ENCODE data around the gene PWP1. TPM values are rescaled to one million over a fixed set of nuclear protein-coding genes. Genes with fewer than 3 reads are reported as not detected.

Gene PWP1
- total and polyA plus RNA-seq, 8 donors: 10.5 to 21.8 (median 14.8) TPM

DNA sequence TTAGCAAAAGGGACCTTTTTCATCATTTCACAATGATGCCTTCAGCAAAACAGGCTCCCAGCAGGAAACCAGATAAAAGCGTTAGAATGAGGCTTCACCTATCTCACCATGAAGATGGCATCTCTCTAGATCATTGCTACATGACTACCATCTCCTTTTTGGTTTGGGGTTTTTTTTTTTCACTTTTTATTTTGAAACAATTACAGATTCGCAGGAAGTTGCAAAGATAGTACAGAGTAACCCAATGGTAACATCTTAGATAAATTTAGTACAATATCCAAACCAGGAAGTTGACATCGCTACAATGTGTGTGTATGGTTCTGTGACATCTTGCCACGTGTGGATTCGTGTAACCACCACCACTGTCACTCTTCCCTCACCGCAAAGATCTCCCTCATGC lies 22.3 kb upstream of the PWP1 start:
- WGBS, 2 donors: 53 to 69% methylated on average over 6 of the region's 6 CpGs
- Histone ChIP-seq H3K36me3 (no peaks in the 10 kb centered on the region), H3K27me3 (no peaks in the 10 kb centered on the region), H3K27ac (no peak overlapping the region), H3K4me3 (no peak overlapping the region), H3K4me1 (no peaks in the 10 kb centered on the region), H3K9me3 (no peaks in the 10 kb centered on the region)
- ATAC-seq (no peak), FAIRE-seq (no peak), DNase-seq (no peak)
- intact Hi-C loops (cut with DNase I): no loop called here
- TF ChIP-seq, protein P1, sequence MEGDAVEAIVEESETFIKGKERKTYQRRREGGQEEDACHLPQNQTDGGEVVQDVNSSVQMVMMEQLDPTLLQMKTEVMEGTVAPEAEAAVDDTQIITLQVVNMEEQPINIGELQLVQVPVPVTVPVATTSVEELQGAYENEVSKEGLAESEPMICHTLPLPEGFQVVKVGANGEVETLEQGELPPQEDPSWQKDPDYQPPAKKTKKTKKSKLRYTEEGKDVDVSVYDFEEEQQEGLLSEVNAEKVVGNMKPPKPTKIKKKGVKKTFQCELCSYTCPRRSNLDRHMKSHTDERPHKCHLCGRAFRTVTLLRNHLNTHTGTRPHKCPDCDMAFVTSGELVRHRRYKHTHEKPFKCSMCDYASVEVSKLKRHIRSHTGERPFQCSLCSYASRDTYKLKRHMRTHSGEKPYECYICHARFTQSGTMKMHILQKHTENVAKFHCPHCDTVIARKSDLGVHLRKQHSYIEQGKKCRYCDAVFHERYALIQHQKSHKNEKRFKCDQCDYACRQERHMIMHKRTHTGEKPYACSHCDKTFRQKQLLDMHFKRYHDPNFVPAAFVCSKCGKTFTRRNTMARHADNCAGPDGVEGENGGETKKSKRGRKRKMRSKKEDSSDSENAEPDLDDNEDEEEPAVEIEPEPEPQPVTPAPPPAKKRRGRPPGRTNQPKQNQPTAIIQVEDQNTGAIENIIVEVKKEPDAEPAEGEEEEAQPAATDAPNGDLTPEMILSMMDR (IDR thresholded peaks at IDR 0.05): no peak

DNA sequence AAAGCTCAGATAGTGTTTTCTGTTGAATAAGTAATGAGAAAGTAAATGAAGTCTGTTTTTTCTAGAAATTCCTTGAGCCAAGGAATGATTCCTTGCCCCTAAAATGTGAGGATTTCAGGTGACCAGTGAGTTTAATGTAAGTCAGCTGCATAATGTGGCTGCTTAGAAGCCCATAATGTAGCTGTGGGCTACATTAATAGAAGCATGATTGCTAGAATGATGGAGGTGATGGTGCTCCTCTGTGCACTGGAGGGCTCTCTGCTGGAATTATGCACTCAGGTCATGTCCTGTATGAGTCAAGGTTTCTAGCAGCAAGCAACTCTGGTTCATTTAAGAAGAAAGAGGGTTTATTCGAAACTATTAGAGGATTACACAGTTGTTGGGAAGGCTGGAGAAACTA lies 19.6 kb upstream of the PWP1 start:
- H3K9me3 ChIP-seq: no peaks in the 10 kb centered on the region
- no peak overlapping the region for H3K27ac ChIP-seq
- WGBS, 2 donors: 68 to 90% methylated on average over 1 of the region's 1 CpG
- H3K4me3 ChIP-seq: no peak overlapping the region
- DNase-seq: no peak
- intact Hi-C loops (cut with DNase I): no loop called here
- no peak for FAIRE-seq
- no peaks in the 10 kb centered on the region for H3K36me3 ChIP-seq
- H3K27me3 ChIP-seq: peaks cover 0 to 10% (median 0%) of the 10 kb centered on the region in 4 donors
- ATAC-seq: no peak
- TF ChIP-seq, protein P1 (IDR thresholded peaks at IDR 0.05): no peak
- H3K4me1 ChIP-seq: no peaks in the 10 kb centered on the region

DNA sequence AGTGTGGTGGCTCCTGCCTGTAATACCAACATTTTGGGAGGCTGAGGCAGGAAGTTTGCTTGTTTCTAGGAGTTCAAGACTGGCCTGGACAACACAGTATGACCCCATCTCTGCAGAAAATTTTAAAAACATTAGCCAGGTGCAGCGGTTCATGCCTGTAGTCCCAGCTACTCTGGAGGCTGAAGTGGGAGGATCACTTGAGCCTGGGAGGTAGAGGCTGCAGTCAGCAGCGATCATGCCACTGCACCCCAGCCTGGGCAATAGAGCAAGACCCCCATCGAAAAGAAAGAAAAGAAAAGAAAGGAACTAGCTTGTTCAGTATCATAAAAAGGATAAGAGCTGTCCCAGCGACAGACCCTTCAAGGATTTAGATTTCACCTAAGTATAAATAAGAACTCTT lies 18.1 kb upstream of the PWP1 start:
- TF ChIP-seq, protein P1 (IDR thresholded peaks at IDR 0.05): no peak
- Histone ChIP-seq H3K27me3 (peaks cover 0 to 10% (median 0%) of the 10 kb centered on the region in 4 donors), H3K9me3 (no peaks in the 10 kb centered on the region), H3K4me3 (no peak overlapping the region), H3K4me1 (no peaks in the 10 kb centered on the region), H3K36me3 (no peaks in the 10 kb centered on the region), H3K27ac (no peak overlapping the region)
- WGBS, 2 donors: 68 to 75% methylated on average over 4 of the region's 4 CpGs
- intact Hi-C loops (cut with DNase I): no loop called here
- FAIRE-seq: no peak
- ATAC-seq: no peak
- no peak for DNase-seq

DNA sequence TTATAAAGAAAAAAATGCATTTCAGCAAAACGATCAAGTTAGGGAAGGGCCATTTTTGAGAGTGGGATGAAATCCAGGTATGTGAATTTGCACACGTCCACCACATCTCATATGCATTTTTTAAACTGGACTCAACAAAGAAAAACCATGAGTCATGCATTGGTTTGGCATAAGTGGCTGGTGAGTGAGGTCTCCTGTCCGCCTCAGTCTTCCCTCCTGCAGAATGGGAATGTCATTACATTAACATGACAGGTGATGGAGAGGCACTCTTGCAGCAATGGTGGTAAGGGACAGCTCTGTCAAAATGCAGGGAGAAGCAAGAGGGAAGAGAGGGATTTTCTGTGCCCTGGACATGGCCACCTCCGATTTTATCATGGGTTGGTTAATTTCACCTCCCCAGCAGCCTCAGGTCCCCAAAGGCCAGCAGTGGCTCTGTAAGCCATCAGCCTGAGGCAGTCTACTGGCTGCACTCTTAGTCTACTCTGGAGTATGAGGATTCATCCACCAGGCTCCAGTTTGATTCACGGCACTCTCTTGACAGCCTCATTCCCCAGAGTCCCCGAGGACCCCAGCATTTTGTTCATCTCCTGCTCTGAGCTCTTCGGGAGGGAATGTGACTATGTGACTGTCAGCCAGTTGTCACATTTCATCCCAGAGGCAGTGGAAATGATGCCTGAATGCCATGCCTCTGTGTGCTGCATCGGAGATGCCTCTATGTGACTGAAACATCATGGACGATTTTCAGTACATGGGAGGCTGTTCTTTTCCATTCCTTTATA lies 17.1 kb upstream of the PWP1 start:
- DNase-seq (no peak), ATAC-seq (no peak), FAIRE-seq (no peak)
- no peak overlapping the region for H3K4me3 ChIP-seq
- H3K27me3 ChIP-seq: peaks cover 0 to 10% (median 0%) of the 10 kb centered on the region in 4 donors
- 38 to 51% methylated on average over 9 of the region's 9 CpGs for WGBS, 2 donors
- H3K27ac ChIP-seq: no peak overlapping the region
- TF ChIP-seq, protein P1 (IDR thresholded peaks at IDR 0.05): no peak
- no peaks in the 10 kb centered on the region for H3K9me3 ChIP-seq
- H3K4me1 ChIP-seq: no peaks in the 10 kb centered on the region
- no peaks in the 10 kb centered on the region for H3K36me3 ChIP-seq
- intact Hi-C loops (cut with DNase I): no loop called here

DNA sequence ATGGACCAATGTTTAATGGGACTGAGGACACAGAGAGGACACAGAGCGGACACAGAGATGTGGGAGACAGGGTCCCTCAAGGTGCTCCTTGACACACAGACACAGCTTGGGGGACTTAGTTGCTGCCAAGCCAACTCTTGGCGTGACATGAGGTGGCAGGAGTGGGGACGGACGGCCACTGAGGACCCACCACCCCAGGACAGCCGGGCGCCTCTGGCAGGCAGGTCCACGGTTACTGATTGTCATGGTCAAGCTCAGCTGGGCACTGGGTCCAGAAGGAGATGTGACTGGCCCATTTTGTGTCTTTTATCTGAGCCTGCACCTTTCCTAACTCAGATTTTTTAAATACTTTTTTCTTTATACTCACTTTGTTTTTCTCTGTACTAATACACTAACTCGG lies 15.7 kb upstream of the PWP1 start:
- Histone ChIP-seq H3K27me3 (peaks cover 0 to 10% (median 0%) of the 10 kb centered on the region in 4 donors), H3K4me1 (no peaks in the 10 kb centered on the region), H3K4me3 (no peak overlapping the region), H3K36me3 (no peaks in the 10 kb centered on the region), H3K27ac (no peak overlapping the region), H3K9me3 (no peaks in the 10 kb centered on the region)
- 66 to 72% methylated on average over 8 of the region's 8 CpGs for WGBS, 2 donors
- ATAC-seq (no peak), DNase-seq (no peak), FAIRE-seq (no peak)
- intact Hi-C loops (cut with DNase I): loop anchor here in 1 of 3 donors (10.0 kb wide), 1 partner anchor 215 kb away; no protein-coding TSS in a partner anchor
- TF ChIP-seq, protein P1 (IDR thresholded peaks at IDR 0.05): no peak

Measured in pancreas (tissue), 10 donors.